Stimulated activated CD8-positive, alpha-beta memory T cell treated with anti-CD3 and anti-CD28 coated beads, Interleukin-4, amount 100 ng/mL, for 24 hours (primary cell): ENCODE results near the gene CENATAC.
"Not testable (repeated sequence)": the region's sequence is repeated elsewhere in the genome, so short reads cannot be mapped to it uniquely, and the experiment has no call there.

Experiments used
- DNase-seq: peaks from one replicate; pipeline ENCODE4 v3.0.0-alpha.2; 2020; ENCODE audit warnings: low read depth

Gene CENATAC

DNA sequence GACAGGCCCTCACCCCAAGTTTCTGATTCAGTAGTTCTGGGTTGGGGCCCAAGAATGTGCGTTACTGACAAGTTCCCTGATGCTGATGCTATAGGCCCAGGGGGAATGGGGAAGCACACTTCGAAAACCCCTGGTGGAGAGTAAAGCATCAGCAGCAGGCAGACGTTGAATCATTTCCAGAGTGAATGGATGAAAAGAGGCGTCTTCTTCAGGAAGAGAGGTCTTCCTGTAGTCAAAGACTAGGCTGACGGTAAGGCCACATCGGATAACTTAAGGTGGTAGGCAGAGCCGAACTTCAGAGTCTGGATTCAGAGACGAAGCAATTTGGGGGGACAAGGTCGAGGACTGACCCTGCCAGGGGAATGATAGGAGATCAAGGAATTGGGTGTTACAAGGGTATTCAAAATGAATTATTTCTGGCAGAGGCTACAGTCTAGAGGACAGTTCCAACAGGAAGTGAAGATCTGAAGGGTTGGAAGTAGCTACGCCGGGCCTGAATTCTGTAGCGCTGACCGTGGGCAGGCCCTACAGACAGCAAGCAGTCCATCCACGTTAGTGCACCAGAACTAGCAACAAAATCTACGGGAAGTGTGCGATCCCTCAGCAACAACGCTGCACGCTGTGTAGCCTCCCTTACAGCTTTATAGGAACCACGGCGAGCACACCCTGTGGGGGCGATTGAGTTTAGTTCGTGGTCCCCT is 862 bp upstream of the CENATAC start:
- no peak for DNase-seq

- no peak for DNase-seq
Measured at GRCh38 chr11:118998388-118998717, 415 bp downstream of the CENATAC start.

DNA sequence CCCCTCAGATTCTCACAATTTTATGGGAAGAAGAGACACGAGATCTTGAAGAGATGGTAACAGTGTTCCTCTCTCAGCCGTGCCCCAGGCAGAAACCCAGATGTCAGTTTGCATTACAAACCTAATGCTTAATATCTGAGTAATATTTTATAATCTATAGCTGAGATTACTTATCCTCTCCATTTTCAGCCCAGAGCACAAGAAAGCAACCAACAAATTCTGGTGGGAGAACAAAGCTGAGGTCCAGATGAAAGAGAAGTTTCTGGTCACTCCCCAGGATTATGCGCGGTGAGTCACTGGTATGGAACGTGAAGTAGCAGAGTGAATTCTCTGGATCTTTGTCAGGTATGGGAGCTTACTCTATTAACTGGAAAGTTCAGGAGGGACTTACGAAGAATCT is 884 bp downstream of the CENATAC start:
- no peak for DNase-seq

- no peak for DNase-seq
Measured at GRCh38 chr11:119000906-119001305, 3.0 kb downstream of the CENATAC start.

- DNase-seq, result no peak
Measured at GRCh38 chr11:119006656-119007055, 8.7 kb downstream of the CENATAC start.

GRCh38 chr11:119011476-119012053 is 13.6 kb downstream of the CENATAC start:
- no peak for DNase-seq

- no peak for DNase-seq
Measured at GRCh38 chr11:119012629-119013170, 14.8 kb downstream of the CENATAC start.

DNA sequence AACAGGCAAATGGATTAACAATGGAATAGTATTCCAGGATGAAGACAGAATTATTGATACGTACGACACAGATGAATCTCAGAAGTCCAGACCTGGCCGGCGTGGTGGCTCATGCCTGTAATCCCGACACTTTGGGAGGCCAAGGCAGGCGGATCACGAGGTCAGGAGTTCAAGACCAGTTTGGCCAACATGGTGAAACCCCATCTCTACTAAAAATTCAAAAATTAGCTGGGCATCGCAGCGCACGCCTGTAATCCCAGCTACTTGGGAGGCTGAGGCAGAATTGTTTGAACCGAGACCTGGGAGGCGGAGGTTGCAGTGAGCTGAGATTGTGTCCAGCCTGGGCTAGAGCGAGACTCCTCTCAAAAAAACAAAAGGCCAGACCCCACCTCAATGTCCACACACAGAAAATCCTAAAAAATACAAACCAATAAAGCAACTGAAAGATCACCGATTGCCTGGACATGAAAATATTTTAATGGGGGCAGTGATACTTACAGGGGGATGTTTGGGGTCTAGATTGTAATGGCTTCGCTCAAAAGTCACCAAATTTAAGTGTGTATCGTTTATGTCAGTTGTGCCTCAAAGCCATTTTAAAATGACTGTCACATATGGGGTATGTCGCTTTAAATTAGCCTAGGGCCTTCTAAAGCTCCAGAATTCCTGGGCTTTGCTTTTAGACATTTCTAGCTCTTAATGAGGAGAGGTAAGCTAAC is 16.4 kb downstream of the CENATAC start:
- DNase-seq, result no peak

GRCh38 chr11:119015054-119015611 is 17.2 kb downstream of the CENATAC start:
- no peak for DNase-seq

DNA sequence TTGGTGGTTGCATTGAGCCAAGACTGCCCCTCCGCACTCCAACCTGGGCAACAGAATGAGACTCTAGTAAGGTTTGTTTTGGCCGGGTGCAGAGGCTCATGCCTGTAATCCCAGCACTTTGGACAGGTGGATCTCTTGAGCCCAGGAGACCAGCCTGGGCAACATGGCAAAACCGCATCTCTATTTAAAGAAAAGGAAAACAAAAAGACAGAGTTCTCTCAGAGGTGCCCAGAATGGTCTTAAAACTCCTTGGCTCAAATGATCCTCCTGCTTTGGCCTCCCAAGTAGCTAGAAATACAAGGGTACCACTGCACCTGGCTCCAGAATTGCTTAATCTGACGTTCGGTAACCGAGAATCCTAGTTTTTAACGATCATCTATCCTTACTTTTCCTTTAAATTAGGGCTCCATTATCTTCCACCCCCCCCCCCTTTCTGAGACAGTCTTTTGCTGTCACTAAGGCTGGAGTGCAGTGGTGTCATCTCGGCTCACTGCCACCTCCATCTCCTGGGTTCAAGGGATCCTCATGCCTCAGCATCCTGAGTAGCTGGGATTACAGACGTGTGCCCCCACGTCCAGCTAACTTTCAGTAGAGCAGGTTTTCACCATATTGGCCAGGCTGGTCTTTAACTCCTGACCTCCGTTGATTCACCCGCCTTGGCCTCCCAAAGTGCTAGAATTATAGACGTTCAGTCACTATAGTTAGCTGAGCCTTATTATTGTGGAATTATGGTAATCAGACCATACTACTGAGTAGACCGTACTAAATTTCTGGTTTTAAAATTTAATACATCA is 18.5 kb downstream of the CENATAC start:
- DNase-seq, result no peak

DNA sequence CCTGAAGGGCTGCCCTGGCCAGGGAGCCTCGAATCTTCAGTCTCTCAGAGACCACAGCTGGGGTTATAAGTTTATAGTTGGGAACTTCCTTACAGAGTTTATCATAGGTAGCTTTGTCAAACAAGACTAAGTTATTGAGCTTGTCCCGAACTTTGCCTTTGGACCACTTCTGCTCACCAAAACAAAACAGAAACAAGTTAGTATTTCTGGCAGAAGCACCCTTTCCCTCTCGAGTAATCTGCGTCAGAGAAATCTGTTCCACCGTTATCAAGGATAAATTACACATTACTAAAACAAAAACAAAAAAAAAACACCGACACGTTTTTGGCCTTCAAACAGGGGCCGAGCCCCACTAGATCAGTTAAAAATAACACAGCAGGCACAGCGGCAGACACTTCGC is 19.4 kb downstream of the CENATAC start:
- DNase-seq, result not testable (repeated sequence)

DNA sequence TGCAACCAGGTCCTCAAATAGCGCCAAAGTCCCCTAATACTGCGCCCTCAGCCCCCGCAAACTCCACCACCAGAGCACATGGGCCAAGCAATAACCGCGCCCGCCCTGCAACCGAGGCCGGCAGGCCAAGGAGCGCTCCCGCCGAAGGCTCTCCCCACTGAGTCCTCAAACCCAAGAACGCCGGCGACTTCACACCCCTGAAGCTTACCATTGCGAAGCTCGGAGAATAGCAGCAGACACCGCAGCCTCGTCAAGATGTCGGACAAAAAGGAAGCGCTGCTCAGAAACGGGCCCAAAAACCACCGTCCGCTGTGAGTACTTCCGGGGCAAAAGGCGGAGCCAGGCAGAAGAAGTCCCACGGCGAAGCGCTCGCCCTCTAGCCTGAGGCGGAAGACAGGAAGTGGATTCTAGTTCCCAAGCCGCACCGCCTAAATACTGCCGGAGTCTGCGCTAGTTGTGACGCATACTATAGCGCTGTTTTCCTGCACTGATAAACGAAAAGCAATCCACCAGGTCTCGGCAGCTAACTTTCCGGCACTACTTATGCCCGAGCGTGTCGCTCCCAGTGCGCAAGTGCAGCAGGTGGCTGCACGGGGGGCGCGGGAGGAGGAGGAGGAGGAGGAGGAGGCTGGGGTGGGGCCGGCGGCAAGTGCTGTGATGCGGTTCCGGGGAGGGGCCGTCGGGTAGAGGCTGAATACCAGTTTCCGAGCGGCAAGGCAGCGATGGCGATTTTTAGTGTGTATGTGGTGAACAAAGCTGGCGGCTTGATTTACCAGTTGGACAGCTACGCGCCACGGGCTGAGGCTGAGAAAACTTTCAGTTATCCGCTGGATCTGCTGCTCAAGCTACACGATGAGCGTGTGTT is 20.4 kb downstream of the CENATAC start, which contains the start of the genes RPS25 and TRAPPC4:
TSS of gene RPS25 (minus strand) at position 270 of the 865 bp plus-strand sequence. CDS start at position 211, 59 bp downstream.
TSS of gene TRAPPC4 (plus strand) at position 693 of the 865 bp plus-strand sequence. CDS start at position 723, 30 bp downstream.
- peak; percentile 89 for DNase-seq

DNA sequence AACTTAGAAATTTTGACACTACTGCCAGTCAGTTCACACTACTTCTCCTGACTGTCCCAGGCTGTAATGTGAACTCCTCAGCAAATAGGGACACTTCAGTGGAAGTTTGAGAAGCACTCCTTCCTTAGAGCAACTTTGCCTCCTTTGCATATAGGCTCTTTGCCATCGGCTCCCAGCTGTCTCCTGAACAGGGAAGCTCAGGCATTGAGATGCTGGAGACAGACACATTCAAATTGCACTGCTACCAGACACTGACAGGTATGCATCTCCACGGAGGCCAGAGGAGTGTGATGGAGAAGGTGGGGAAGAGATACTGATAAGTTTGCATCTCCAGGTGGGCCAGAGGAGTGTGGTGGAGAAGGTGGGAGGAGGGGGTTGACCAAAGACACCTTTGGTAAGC is 22.1 kb downstream of the CENATAC start:
- no peak for DNase-seq

DNA sequence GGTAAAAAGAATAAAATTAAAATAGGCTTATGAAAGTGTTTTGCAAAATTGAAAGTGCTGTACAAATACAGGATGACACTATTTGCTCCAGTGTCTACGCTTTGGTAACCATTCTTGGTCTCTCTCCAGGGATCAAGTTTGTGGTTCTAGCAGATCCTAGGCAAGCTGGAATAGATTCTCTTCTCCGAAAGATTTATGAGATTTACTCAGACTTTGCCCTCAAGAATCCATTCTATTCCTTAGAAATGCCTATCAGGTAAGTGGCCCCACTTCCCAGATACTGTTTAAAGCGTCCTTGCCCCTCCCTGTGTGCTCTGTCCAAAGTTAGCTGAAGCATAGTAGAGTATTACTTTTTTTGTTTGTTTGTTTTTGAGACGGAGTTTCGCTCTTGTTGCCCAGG is 23.7 kb downstream of the CENATAC start:
- DNase-seq, result no peak

DNA sequence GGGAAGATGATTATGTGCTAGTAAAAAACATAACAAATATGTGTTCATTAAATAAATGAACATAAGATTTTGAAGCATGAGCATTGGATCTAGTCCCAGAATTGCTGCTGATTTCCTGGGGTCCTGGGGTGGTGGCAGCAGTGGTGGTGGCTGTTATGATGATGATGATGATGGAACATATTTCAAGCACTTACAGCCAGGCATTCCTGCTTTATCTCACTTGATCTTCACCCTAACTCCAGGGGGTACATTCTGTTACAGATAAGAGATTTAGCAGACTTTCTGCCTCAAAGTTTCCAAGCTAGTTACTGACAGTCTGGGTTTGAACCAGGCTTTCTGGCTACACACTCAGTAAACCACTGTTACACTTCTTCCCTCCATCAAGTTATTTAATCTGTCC is 25.8 kb downstream of the CENATAC start:
- DNase-seq, result no peak

DNA sequence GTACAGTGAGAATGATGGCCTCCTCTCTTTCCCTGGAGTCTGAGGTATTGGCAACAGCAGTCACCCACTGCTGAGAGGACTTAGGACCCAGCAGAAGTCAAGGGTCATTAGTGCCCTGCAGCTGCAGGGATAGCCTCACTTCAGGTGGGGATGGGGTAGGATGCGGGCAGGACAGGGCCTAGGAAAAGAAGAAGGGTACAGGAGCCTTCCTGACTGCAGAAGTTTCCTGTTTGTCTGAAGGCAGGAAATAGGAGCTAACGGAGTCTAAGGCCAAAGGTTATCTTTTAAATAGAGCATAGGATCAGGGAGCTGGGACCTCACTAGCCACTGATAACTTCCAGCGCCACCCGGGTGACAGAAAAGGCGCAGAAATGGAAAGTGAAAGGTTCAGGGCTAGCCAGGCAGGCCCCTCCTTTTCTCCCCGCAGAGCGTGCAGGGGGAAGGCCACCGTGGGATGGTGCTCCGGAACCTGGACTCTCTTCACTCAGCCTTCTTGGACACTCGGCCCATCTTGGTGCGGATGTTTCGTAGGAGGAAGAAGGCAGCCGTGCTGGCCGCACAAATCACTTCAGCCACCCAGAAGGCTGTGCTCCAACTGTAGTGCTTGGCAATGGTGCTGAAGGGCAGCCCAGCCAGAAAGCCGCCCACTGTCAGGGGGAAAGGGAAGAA is 26.6 kb downstream of the CENATAC start:
- DNase-seq, result no peak

- DNase-seq, result no peak
Measured at GRCh38 chr11:119025099-119025473, 27.1 kb downstream of the CENATAC start.

DNA sequence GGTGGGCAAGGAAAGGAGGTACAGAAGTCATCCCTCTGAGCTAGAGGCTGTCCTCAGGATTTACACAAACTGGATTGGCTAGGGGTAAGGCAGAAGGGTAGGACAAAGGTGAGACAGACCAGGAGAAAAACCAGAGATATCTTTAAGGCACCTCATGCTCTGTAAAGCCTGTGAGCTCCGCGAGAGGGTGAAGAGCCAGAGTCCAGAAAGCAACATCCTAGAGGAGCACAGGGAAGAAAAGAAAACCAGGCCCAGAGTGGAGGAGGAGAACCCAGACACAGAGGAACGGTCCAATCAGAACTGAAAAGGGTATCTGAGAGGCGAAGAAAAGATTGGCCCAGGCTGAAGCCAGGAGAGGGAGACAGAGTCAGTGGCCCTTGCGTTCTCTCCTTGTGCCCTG is 27.6 kb downstream of the CENATAC start:
- no peak for DNase-seq

DNA sequence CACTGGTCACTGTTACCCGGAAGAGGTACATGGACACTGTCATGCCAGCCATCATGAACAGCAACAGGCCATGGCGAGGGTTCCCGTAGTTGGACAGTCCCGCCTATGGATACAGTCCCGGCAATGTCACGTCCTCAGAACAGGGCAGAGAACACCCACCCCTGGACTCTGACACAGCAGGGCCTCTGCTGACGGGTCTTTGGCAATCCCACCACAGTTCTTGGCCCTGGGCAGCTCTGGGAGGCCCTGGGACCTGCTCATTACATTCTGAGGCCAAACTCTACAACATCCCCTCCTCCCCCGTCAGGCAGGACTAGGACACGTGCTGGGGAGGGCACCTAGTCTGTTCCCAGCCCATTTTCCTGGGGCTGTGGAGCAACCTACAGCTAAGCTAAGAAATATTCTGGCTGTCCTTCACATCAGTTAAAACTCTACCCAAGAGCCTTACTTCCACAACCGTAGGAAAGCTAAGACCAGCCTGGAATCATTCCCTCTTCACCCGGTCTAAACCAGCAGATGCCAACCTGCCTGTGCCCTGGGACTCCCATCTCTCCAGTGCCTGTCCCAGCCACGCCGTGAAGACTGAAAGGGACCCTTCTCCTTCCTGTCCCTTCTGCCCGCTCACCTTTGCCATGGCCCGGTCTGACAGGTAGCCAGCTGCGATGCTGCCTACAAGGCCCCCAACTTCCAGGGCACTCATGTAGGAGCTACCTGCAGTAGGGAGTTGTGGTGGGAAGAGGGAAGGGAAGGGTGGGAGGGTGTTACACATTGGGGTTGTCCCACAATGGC is 28.2 kb downstream of the CENATAC start:
- DNase-seq, result no peak

DNA sequence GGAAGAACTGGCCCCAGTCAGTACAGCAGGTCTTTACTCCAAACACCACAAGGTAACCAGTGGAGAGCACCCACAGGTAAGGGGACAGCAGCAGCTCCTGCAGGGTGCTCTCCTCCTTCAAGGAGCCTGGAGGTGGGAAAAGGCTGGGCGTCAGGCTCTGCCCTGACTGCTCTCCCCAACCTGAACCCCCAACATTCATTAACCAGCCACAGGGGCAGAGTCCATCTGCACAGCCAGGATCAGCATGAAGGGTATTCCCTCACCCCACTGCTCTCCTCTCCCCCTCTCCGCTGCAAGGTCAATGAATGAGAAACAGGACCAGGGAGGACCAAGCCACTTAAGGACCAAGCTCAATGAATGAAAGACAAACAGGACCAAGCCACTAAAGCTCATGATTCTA is 29.0 kb downstream of the CENATAC start:
- no peak for DNase-seq
